NCI-H128 (cell line): ENCODE data around the gene BTBD6.

Experiments
- DNase-seq: peaks from one replicate; lab custom pipeline; 2025; ENCODE audit not compliant: unreplicated experiment; lab: John Stamatoyannopoulos, UW

The BTBD6 gene

GRCh38 chr14:105248368-105249181, at the start of gene BTBD6:
Gene BTBD6, plus strand, starts transcription at chr14:105248533. Its CDS starts 179 bp downstream, at chr14:105248712.
- peak; percentile 71 for DNase-seq

GRCh38 chr14:105198588-105198987, 49.7 kb upstream of the BTBD6 start:
- no peak for DNase-seq

- no peak for DNase-seq
These were observed 49.2 kb upstream of the BTBD6 start for GRCh38 chr14:105199093-105199492.

DNA sequence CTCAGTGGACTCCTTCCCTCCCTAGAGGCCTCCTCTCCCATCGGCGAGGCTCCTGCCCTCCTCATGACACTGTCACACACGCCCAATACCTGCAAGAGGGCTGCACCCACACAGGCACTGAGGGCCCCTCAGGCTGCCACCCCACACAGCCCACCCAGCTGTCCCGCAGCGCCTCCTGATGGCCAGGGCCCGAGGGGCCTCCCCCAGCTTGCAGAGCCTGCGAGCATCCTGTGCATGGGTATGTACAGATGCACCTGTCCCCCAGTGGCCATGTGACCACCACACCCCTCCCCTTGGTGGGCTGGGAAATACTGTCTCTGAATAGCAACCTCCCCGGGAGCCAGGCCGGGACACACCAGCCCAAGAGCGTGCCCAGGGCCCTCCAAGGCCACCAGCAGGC, 48.3 kb upstream of the BTBD6 start:
- DNase-seq, result no peak

DNA sequence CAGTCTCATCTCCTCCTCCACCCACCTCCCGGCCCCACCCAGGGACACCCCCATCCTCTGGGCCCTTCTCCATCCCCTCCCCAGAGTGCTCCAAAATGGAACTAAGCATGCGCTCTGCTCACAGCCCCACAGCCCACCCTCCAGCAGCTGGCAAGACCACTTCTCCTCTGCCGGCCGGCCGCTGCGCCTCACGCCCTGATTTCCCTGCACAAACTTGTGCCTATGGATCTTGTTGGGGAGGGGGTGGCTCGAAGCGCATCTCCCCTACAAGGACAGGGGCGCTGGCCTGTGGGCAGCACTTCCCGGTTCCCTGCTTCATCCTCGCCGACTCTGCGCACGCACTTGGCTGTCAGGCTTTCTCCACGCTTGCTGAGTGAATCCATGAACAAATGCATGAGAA, 47.7 kb upstream of the BTBD6 start:
- DNase-seq, result no peak

DNA sequence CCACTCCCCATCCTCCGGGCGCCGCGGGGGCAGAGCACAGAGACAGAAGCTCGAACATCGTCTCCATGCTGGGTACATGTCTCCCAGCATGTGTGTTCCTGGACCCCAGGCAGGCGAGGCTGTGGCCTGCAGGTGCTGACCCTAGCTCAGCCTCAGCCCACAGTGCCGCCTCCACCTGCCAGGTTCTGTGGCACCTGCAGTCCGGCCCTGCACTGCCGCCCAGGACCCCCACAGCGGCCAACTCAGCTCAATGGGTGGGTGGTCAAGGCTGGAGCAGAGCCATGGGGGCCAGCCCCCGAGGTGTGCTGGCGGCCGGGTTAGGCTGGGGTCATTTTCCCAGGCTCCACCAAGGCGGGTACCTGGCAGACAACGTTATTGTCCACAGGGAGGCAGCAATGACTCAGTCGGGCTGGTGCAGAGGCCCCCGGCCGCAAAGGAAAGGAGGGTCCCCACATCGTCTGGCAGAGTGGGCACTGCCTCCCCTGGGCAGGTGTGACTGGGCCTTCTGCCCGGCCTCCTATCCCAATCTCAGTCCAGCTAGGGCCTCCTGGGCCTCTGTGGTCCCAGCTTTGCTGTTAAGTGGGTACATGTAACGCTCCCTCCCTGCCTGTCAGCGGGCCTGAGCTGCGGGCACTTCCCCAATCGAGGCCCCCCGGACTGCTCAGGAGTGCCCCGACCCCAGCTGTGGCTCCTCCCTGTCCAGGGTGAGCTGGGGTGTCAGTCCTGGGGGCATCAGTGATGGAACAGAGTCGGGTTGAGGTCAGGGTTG, 47.0 kb upstream of the BTBD6 start:
- DNase-seq, result no peak

DNA sequence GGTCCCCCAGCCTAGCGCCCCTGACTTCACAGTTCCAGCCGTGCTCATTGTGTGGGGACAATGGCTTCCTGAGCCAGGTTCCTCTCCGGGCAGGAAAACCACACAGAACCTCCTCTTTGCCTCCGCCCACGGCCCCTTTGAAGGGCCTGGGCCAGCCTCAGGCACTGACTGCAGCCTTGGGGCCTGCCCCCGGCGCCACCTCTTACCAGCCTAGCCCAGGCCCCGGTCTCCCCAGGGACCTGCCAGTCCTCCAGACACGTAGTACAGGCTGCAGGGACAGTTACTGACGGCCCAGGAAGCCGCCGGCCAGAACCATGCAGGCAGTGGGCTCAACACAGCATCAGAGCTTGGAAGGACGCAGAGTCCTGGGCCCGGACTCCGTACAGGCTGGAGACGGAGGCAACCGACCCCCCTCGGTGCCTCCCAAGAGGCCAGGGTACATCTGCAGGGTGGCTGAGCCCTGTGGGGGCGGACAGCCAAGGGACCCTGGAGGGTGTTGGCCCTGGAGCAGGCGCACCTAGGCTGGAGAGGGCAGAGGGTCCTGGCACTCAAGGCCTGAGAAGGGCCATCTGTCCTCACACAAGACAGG, 46.3 kb upstream of the BTBD6 start:
- no peak for DNase-seq

DNA sequence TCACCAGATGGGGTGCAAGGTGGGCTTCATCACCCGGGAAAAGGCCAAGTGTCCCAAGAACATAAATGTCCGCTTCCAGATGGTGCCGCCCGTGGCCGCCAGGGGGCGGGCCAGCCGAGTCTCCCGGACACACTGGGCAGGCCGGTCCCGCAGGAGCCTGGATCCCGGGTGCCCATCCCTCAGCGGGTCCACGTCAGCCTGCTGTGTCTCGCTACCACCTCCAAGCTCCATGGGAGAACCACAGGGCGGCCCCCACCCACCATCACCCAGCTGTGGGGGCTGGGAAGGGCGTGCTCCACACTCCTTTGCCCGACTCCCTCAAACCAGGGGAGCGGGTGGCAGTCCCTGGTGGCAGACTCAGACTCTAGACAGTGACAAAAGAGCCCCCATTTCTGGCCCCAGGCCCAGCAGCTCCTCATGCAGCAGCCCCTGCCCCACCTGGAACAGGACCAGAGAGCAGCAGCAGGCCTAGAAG, 45.2 kb upstream of the BTBD6 start:
- DNase-seq, result no peak

DNA sequence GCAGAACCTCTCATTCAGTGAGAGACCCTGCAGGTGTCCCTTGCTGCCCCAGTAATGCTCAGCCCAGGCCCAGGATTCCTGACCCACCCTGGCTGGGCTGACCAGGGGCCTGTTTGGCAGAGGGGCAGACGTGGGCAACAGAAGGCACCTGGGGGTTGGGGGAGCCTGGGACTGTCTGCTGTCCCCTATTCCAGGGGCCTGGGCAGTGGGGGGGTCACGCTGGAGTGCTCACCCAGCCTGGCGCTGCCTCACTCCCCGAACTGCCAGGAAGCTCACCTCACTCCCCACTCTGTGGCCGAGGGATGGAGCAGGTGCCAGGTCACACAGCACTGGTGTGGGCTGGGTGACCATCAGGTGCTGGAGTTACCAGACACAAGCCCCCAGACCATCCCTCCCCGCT, 44.6 kb upstream of the BTBD6 start:
- no peak for DNase-seq

GRCh38 chr14:105204206-105204930, 44.0 kb upstream of the BTBD6 start:
- DNase-seq, result no peak

GRCh38 chr14:105204931-105205672, 43.2 kb upstream of the BTBD6 start:
- DNase-seq, result no peak

DNA sequence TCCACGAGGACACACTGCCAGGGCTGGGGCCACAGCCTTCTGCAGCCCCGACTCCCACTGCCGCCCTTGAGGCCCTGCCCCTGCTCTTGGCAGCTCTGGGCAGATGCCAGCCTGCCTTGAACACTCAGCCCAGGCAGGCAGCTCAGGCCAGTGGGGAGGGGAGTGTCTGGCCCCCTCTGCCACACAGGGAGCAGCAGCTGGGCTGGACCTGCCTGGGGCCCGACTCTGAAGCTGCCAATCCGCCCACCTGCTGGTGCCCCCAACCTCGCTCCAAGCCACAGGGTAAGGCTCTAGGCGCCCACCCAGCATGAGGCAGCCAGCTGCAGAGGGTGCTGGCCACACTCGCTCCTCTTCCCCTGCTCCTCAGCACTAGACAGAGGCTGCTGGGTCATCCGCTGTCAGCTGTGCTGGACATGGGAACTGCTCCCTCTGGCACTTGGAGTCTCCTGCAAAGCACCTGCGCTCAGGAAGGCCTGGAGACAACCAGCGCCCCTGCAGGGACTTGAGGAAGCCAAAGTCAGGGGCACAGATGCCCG, 42.6 kb upstream of the BTBD6 start:
- DNase-seq, result no peak

GRCh38 chr14:105206873-105207272, 41.5 kb upstream of the BTBD6 start:
- no peak for DNase-seq

DNA sequence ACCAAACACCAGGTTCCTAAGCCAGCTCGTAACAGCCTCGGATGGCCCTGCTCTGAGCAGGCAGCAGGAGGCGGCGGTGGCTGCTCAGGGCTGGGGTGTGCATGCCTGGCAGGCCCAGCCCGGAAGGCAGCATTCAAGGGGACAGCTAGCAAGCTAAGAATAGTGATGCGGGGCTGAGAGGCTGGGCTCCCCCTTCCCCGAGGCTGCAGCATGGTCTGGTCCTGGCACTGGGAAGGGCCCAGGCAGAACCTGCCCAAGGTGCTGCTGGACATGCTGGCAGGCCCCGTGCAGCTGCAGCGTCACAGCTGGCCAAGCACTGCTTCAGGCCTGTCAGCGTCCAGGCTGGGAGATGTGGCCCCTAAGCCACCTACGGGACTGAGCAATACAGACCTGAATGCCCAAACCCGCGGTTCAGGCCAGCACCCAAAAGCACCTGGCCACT, 40.9 kb upstream of the BTBD6 start:
- DNase-seq, result no peak

- DNase-seq, result no peak
These were observed 40.2 kb upstream of the BTBD6 start for GRCh38 chr14:105207996-105208737.

- no peak for DNase-seq
These were observed 39.6 kb upstream of the BTBD6 start for GRCh38 chr14:105208738-105209075.

DNA sequence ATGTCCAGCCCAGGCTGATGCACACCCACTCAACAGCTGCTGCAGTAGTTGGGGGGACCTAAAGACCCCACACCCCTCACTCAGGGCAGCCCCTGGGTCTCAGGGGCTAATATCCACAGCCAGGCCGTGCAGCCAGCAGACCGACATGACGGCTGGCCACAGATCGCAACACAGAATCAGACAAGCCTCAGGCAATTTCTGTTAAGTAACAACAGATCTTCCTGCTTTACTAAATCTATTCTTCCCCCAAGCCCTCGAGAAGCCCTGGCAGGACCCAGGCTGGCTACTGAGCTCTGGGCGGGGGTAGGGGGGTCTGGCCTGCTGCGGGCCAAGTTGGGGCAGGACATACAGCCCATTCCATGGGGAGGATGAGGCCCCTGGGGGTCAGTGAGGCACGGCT, 39.2 kb upstream of the BTBD6 start:
- DNase-seq, result no peak

DNA sequence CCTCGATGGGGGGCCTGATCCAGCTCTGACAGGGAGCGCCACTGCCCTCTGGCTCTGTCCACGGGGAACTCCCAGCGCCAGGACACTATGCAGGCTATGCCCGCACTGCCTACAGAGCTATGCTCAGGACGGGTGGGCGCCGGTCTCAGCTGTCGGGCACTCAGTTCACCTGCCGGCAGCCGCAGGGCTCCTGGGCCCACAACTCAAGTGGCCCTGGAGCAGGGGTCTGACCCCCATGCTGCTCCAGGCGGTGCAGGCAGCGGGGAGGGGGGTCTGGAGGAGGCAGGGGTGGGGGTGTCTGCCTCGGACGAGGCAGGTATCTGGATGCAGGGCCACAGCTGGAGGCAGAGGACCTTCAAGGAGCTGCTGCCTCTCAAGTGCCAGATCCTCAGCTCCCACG, 38.7 kb upstream of the BTBD6 start:
- no peak for DNase-seq

GRCh38 chr14:105210266-105211025, 37.9 kb upstream of the BTBD6 start:
- DNase-seq, result no peak
